ENCODE data around the gene PARN.
A peak's percentile ranks its signal among the peaks of the same experiment; 100 is the strongest.
"Not testable (repeated sequence)": the region's sequence is repeated elsewhere in the genome, so short reads cannot be mapped to it uniquely, and the experiment has no call there.

The PARN gene

GRCh38 chr16:14608604-14609003 lies 21.5 kb downstream of the PARN start:
- no peak overlapping the region for H3K27ac ChIP-seq
- TF ChIP-seq CTCF (conservative IDR thresholded peaks at IDR 0.05) (no peak), ZFX (IDR thresholded peaks at IDR 0.05) (no peak)

GRCh38 chr16:14608111-14608566 lies 21.9 kb downstream of the PARN start:
- no peak overlapping the region for H3K27ac ChIP-seq
- TF ChIP-seq ZFX (IDR thresholded peaks at IDR 0.05) (no peak), CTCF (conservative IDR thresholded peaks at IDR 0.05) (no peak)

- no peak overlapping the region for H3K27ac ChIP-seq
- TF ChIP-seq CTCF (conservative IDR thresholded peaks at IDR 0.05), result no peak
- no peak for TF ChIP-seq ZFX (IDR thresholded peaks at IDR 0.05)
These were observed 24.0 kb downstream of the PARN start for GRCh38 chr16:14606102-14606501.

- H3K27ac ChIP-seq, result no peak overlapping the region
These were observed 27.6 kb downstream of the PARN start for GRCh38 chr16:14602443-14602963.

GRCh38 chr16:14600164-14600563 lies 29.9 kb downstream of the PARN start:
- no peak for TF ChIP-seq ZFX (IDR thresholded peaks at IDR 0.05)
- TF ChIP-seq CTCF (conservative IDR thresholded peaks at IDR 0.05), result peak; percentile 67
- H3K27ac ChIP-seq, result no peak overlapping the region

More at GRCh38 chr16:14602443-14602963, 27.6 kb downstream of the PARN start:
- TF ChIP-seq CTCF (conservative IDR thresholded peaks at IDR 0.05), result no peak
- TF ChIP-seq ZFX (IDR thresholded peaks at IDR 0.05), result no peak

GRCh38 chr16:14586637-14587305 lies 43.3 kb downstream of the PARN start:
- TF ChIP-seq ZFX (IDR thresholded peaks at IDR 0.05) (no peak), CTCF (conservative IDR thresholded peaks at IDR 0.05) (no peak)
- H3K27ac ChIP-seq, result no peak overlapping the region

- H3K27ac ChIP-seq, result no peak overlapping the region
- TF ChIP-seq ZFX (IDR thresholded peaks at IDR 0.05), result no peak
- TF ChIP-seq CTCF (conservative IDR thresholded peaks at IDR 0.05), result no peak
These were observed 44.8 kb downstream of the PARN start for GRCh38 chr16:14585287-14585686.

- not testable (repeated sequence) for H3K27ac ChIP-seq
These were observed 49.1 kb downstream of the PARN start for GRCh38 chr16:14580926-14581325.

All from C4-2B (cell line).